Stimulated activated CD4-positive, alpha-beta T cell treated with anti-CD3 and anti-CD28 coated beads, Interleukin-1b, Interleukin-23, amount 100 ng/mL, for 4 hours (primary cell): Measurements from ENCODE around the gene MTG1.

Experiments
- DNase-seq, 2 donors: peaks; one replicate each; pipeline ENCODE4 v3.0.0-alpha.2; 2020; ENCODE audit warnings: low read depth in 2 of 2

MTG1 gene

DNA sequence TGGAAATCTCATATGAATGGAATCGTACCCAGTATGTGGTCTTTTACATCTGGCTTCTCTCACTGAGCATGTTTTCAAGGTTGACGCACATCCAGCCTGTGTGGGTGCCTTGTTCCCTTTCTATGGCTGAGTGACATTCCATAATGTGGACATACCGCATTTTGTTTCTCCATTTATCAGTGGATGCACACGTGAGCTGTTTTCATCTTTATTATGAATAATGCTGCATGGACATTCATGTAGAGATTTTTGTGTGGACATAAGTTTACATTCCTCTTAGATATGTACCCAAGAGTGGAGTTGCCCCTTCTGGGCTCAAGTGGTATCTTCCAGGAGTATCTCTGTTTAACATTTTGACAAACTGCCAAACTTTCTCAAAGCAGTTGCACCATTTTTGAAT lies 58.5 kb downstream of the MTG1 start:
- no peak for DNase-seq

DNA sequence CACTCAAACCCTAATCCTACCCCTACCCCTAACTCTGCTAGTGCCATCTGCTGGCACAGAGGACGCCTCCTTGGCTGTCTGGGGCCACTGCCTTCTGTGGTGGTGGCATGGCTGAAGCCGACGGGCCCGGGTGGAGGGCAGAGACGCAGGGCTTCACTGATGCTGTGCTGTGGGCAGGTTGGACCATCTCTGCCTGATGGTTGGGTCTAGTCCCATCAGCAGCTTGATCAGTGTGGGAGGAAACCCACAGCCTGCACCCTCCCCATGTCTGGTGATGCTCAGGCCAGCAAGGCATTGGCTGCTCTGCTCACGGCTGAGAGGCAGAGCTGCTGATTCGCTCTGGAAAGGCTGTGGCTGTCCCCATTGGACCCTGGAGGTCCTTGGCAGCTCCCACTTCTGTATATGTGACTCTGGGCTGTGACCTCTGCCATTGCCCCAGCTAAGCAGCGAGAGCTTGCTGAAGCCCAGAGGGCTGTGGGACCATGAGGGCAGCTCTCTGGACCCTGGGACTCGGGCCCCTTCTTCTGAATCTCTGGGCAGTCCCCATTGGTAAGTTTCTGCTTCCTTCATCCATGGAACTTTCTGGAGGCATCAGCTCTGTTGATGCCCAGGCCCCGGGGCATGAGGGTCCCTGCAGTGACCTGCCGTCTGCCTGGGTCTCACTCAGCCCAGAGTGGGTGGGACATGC lies 59.7 kb downstream of the MTG1 start, which contains the start of gene SCART1:
SCART1 (plus strand) TSS at position 430 of the 688 bp plus-strand sequence; CDS start at position 483, 53 bp downstream.
- no peak for DNase-seq

DNA sequence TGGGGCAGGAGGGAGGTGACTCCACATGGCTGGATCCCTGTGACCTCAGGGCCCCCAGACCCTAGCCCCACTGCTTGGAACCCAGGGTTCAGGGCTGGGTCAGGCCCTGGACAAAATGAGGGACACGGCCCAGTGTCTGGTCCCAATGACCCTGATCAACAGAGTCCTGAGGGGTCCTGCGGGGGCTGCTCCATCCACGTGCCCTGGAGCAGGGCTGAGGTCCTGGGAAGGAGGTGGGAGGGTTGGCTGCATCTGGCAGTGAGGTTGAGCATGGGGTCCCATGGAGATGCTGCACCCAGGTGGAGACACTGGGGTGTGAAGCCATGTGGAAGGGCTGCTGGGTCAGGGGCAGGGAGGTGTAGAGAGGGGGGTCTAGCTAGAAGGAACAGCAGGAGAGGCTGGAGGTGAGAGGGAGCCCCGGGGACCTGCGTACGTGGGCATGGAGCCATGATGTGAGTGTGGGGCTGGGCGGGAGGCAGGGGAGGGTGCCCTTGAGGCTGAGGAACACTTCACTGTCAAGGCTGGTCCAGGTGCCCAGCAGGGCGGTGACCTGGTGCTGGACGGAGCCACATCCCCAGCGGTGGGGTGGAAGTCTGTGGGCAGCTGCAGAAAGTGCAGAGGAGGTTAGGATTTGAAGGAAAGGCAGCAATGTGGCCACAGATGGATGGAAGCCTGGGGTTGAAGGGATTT lies 60.4 kb downstream of the MTG1 start:
- no peak for DNase-seq

DNA sequence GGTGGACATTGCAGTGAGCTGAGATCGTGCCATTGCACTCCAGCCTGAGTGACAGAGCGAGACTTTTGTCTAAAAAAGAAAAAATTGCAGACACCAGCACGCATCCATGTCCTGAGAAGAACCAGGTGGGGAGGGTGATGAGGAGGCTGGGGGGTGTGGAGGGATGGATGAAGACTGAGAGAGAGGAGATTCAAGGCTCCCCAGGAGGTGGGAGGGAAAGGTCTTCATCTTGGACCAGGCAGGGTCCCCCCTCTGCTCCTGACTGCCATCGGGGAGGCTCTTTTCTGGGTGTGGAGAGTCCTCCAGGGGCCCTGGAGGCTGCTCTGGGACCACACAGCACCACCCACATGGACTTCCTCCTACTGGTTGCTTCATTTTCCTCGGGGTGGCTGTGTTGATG lies 61.2 kb downstream of the MTG1 start:
- DNase-seq: no peak

DNA sequence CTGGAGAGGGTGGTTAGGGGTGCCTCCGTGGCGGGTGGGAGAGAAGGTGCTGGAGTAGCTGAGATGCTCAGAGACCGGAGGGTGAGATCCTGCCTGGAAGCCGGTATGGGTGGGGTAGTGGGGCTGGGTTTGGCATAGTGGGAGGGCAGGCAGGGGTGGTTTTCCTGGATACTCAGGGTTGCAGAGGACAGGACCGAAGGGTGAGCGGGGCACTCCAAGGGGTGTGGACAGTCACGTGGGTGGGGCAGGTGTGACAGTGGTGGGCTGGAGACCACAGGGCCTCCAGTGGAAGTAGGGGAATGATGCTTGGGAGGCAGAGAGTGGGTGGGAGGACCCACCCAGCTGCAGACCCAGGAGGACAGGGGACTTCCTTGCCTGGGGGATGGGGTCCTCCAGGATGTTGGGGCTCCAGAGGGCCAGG lies 61.7 kb downstream of the MTG1 start:
- DNase-seq: no peak

DNA sequence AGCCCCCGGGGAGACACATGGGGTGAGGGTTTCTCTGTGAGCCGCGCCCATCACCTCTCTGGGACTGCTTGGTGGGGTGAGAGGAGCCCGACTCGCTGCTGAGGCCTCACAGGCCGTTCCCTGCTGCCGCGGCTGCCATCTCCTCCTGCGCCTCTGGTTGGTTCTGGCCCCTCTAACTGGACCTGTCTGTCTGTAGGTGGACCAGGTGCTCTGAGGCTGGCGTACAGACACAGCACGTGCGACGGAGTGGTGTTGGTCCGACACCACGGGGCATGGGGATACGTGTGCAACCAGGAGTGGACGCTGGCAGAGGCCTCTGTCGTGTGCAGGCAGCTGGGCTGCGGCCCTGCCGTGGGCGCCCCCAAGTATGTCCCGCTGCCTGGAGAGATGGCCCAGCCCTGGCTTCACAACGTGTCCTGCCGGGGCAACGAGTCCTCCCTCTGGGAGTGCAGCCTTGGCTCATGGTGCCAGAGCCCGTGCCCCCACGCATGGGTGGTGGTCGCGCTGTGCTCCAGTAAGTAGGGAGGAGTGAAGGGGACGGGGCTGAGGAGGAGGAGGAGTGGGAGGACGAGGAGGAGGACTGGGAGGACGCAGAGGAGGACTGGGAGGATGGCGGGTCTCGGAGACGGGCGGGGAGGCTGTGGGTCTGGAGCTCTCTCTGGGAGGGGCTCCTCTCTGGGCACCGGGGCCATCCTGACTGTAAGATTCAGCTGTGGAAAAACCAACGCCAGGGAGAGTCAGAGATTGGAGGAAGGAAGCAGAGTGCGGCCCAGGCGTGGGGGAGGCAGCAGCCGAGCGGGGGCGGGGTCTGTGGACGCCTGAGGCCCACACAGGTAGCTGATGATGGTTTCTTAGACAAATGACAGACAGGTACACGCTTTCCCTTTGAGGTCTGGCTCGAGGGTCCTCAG lies 62.3 kb downstream of the MTG1 start:
- no peak for DNase-seq

DNA sequence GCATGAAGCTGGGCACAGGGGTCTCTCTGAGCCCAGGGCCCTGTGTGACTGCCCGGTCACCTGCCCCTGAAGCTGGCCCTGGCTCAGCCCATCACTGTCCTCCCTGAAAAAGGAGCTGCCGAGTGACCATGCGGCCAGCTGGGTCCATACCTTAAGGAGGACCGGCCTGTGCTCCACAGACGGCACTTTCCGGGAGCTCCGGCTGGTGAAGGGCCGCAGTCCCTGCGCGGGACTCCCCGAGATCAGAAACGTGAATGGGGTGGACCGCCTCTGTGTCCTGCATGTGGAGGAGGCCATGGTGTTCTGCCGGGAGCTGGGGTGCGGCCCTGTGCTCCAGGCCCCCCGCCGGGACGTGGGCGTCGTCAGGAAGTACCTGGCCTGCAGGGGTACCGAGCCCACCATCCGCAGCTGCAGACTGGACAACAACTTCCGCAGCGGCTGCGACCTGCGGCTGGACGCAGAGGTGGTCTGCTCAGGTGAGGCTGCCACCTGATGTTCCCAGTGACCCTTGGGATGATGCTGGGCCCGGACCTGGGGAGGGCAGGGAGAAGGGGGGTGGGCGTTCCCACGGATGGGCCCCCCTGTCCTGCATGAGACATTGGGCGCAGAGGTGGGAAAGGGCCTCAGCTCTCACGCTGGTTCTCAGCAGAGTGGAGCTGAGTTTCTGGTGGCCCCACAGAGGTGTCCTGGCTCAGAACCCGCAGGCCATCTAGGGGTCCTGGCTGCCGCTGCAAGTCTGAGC lies 63.3 kb downstream of the MTG1 start:
- DNase-seq: no peak

DNA sequence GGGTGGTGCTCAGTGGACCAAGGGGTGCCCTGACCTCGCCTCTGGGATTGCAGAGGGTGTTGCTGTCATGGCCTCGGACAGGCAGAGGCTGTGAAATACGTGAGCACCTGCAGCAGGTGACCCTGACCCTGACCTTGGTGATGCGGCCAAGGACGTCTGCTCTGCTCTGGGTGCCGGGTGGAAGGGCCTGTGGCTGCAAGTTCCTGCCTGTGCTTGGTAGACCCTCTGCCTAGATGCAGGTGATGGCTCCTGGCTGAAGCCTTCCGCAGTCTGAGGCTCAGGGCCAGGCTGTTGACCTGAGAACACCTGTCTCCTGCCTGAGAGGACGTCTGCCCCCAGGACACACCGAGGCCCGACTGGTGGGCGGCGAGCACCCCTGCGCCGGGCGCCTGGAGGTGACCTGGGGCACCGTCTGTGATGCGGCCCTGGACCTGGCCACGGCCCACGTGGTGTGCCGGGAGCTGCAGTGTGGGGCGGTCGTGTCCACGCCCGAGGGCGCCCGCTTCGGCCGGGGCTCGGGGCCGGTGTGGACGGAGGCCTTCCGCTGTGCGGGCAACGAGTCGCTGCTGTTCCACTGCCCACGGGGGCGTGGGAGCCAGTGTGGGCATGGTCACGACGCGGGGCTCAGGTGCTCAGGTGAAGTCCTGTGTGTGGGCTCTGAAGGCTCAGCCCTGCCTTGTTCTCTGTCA lies 64.2 kb downstream of the MTG1 start:
- no peak for DNase-seq

DNA sequence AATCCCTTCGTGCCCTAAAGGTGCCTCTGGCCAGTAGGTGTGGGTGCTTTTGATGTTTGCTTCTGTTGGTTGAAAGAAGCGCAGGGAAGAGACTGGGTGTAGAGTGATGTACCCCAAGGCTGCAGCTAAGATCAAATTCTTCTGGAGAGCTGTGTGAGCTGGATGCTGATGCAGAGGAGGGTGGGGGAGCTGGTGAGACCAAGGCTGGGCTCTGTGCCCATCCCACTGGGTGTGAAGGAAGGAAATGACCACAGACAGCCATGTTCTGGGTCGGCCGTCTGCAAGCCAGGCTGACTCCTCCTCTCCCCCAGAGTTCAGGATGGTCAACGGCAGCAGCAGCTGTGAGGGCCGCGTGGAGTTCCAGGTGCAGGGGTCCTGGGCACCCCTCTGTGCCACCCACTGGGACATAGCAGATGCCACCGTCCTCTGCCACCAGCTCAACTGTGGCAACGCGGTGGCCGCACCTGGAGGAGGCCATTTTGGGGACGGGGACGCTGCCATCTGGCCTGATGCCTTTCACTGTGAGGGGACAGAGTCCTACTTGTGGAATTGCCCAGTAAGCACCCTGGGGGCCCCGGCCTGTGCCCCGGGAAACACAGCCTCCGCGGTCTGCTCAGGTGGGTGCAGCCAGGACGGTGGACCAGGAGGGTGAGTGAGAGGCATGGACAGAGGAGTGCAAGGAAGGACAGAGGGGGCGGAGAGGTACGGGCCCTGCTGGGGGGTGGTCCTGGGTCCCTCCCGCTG lies 64.9 kb downstream of the MTG1 start:
- DNase-seq: no peak

DNA sequence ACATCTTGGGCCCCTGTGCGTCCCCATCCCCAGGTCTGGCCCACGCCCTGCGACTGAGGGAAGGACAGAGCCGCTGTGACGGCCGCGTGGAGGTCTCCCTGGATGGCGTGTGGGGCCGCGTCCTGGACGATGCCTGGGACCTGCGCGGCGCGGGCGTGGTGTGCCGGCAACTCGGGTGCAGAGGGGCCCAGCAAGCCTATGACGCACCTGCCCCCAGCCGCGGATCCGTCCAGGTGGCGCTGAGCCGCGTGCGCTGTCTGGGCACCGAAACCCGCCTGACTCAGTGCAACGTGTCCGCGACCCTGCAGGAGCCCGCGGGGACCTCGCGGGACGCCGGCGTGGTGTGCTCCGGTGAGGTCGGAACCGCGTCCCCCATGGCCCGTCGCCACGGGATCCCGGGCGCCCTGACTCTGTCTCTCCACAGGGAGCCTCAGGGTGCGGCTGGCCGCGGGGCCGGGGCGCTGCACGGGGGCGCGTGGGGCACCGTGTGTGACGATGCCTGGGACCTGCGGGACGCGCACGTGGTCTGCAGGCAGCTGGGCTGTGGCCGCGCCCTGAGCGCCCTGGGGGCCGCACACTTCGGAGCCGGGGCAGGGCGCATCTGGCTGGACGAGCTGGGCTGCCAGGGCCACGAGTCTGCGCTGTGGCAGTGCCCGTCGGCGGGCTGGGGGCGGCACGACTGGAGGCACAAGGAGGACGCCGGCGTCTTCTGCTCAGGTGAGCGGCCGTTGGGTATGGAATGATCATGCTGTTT lies 65.7 kb downstream of the MTG1 start:
- no peak for DNase-seq

DNA sequence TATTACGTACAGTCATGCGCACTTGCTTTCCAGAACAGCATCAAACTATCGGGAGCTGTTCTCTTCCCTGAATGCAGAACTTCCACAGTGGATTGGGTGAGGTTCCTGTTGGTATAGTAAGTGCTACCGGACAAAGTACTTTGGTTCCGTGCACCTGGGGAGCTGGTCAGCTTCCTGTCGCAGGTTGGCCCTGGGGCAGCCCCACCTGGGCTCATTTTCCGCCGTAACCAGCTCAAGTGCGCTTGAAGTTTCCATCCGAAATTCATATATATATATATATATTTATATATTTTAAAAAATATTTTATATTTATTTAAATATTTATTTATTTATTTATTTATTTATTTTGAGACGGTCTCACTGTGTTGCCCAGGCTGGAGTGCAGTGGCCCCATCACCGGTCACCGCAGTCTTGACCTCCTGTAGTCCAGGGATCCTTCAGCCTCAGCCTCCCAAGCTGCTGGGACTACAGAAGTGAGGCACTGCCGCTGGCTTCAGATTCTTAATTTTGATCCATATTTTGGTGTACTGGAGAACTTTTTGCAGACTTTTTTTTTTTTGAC lies 66.3 kb downstream of the MTG1 start:
- no peak for DNase-seq

DNA sequence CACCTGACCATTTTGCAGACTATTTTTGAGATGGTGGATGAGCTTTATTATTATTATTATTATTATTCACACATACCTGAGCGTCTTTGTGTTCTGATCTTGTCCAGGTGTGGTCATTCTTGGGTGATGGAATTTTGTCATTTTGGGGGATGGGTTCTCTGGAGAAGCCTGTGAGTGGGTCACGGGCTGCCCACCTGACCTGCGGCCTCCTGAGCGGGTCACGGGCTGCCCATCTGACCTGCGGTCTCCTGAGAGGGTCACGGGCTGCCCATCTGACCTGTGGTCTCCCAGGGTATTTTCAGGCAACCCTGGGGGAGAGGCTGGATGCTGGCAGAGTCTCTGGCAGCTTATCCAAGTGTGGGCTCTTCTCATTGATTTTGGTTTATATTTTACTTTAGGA lies 67.1 kb downstream of the MTG1 start:
- DNase-seq: no peak

DNA sequence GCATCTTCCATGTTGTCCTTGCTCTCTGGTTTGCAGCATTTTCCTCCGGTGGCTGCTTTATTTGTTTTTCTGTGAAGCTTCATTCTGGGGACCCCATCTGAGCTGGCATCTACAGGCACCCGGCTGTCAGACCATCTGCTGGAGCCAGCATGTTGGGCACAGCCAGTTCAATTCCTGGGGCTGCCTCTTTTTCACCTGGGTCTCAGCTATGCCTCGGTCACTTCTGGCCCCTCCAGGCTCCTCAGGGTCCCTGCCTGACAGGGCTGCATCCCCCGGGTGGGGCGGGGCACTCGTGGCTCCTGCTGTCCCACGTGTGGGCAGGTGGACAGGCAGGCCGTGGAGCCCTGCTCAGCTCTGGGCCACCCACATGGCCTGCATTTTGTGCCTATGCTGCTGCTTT lies 67.9 kb downstream of the MTG1 start:
- no peak for DNase-seq

DNA sequence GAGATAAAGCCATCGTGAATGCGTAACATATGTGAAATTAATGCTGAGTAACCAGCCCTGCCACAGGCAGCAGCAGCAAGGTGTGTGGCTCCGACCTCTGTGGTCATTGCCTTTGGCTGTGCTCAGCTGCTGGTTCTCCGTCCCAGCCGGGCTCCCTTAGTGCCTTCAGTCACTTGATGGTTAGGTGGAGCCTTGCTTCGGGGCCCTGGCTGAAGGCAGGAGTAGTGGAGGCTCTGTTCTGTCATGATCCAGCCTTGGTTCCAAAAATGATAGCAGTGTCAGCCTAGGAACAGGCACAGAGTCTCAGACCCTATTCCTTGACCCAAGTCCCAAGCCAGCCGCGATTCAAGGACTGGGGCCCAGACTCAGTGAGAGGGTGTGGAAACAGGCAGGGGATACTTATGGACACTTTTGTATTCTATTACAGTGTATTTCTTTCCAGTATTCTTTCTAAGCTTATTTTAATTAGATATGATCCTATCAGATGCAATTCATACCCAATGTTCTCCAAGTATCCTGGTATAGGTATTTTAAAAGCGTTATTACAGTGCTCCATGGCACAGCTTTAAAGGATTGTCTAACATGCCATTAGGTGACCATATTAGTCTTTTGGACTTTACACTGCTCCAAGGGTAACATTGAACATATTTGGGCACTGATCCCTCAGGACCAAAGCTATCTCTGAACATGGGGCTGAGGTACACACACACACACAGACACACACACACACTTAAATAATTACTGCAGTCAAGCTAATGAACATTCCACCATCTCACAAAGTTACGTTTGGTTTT lies 68.8 kb downstream of the MTG1 start:
- no peak for DNase-seq

DNA sequence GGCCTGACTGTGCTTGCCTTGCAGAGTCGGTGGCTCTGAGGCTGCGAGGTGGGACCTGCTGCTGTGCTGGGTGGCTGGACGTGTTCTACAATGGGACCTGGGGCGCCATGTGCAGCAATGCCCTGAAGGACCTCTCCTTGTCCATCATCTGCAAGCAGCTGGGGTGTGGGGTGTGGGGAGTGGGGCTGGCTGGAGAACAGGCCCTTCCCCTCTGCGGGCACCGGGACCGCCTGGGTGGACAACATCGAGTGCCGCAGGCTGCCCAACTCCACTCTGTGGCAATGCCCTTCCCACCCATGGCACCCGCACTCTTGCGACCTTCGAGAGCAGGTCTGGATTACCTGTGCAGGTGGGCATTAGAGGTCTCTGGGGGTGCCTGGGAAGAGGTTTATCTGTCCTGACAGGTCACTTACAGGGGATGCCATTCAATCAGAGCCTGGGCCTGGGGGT lies 70.7 kb downstream of the MTG1 start:
- DNase-seq: no peak

DNA sequence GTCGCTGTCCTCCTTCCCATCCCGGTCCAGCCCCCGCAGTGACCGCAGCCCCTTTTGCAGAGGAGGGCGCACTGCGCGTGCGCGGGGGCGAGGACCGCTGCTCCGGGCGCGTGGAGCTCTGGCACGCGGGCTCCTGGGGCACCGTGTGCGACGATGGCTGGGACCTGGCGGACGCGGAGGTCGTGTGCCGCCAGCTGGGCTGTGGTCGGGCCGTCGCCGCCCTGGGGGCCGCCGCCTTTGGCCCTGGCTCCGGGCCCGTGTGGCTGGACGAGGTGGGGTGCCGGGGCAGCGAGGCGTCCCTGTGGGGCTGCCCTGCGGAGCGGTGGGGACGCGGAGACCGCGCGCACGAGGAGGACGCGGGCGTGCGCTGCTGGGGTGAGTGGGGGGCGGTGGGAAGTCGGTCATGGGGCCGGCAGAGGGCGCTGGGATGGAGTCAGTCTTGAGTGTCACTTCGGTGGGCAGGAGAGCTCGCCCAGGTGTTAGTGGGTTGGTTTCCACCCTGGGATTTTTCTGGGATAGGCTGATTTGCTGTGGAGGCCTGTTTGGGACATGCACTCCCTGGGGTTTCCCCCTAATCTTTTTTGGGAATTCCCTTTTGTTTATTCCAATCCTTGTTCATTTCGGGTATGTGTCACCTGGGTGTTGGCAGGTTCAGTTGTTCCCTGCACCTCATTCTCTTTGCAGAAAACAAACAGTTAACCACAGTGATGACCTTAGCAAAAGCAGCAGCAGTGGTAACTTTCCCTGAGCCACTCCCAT lies 71.4 kb downstream of the MTG1 start:
- no peak for DNase-seq

DNA sequence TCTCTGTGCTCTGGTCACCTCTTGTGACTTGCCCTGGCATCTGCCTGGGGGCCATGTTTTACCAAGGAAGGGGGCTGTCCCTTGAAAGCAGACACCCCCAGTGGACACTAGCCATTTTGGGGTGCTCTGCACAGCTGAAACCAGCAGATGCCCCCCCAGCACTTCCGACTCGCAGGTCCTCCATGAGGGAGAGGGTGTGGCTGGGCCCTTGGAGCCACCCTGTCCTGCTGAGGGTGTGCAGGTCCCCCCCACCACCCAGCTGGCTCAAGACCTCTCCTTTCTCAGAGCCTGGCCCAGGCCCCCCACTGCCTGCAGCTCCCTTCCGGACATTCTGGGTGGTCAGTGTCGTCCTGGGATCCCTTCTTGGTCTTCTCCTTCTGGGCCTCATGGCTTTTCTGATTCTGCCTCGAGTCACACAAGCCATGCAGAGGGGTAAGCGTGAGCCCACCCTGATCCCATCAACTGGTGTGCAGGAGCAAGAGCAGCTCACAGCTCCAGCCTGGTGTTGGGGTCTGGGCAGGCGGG lies 72.1 kb downstream of the MTG1 start:
- no peak for DNase-seq
